Measurements from ENCODE around the gene FILIP1L. TPM values are rescaled to one million over a fixed set of nuclear protein-coding genes. Genes with fewer than 3 reads are reported as not detected.

Gene FILIP1L
- total RNA-seq, 1 experiment from 2014 or later: 0.07 TPM

- Histone ChIP-seq H2AK5ac (ENCODE audit: insufficient read length, low read length) (no peak overlapping the region), H3K79me1 (ENCODE audit: insufficient read depth, low read depth, low read length, poor library complexity, severe bottlenecking) (no peaks in the 10 kb centered on the region), H2BK15ac (ENCODE audit: low read depth, low read length) (no peak overlapping the region), H3K4me2 (ENCODE audit: insufficient read depth, insufficient read length, low read length) (no peak overlapping the region), H2AFZ (ENCODE audit: low read length) (no peak overlapping the region), H3K27ac (ENCODE audit: insufficient read length, low read depth, low read length) (no peak overlapping the region), H2BK20ac (ENCODE audit: low read depth, low read length, poor library complexity, severe bottlenecking) (no peak overlapping the region), H3K4ac (ENCODE audit: low read depth, low read length) (no peak overlapping the region), H3K23ac (ENCODE audit: insufficient read length, low read depth, low read length) (no peak overlapping the region), H2BK5ac (ENCODE audit: insufficient read length, low read length) (no peak overlapping the region), H4K5ac (ENCODE audit: insufficient read length, low read depth, low read length) (no peak overlapping the region), H3K79me2 (ENCODE audit: insufficient read depth, low read length) (0 out of 2 replicates have a peak, but pooled peaks cover 2% of the 10 kb centered on the region), H3K9ac (ENCODE audit: extremely low read depth, insufficient read length, low read length) (no peak overlapping the region), H3K4me1 (ENCODE audit: insufficient read depth, low read length) (no peaks in the 10 kb centered on the region), H3K14ac (ENCODE audit: insufficient read depth, low read length) (no peak overlapping the region), H4K20me1 (ENCODE audit: control insufficient read depth, insufficient read depth, insufficient read length) (no peaks in the 10 kb centered on the region), H3T11ph (ENCODE audit: low read length) (no peak overlapping the region), H3K18ac (ENCODE audit: insufficient read length, low read depth, low read length) (no peak overlapping the region), H3K23me2 (ENCODE audit: insufficient read length, low read depth, low read length, poor library complexity, severe bottlenecking) (no peaks in the 10 kb centered on the region), H2BK12ac (ENCODE audit: insufficient read length, low read depth, low read length) (no peak overlapping the region), H4K8ac (replicated peaks; ENCODE audit: insufficient read length, low read depth, low read length) (no peak overlapping the region), H4K91ac (ENCODE audit: insufficient read length, low read depth, low read length) (no peak overlapping the region), H2BK120ac (ENCODE audit: low read depth, low read length, poor library complexity, severe bottlenecking) (no peak overlapping the region), H3K9me3 (ENCODE audit: control insufficient read depth, low read depth, low read length) (no peaks in the 10 kb centered on the region), H3K27me3 (ENCODE audit: insufficient read depth, low read length) (no peaks in the 10 kb centered on the region), H3K56ac (ENCODE audit: insufficient read length, low read depth, low read length) (no peak overlapping the region)
- TF ChIP-seq CTCF (conservative IDR thresholded peaks at IDR 0.05): no peak
- Mint-ChIP-seq H3K4me3 (no peak overlapping the region), H3K9me3 (no peaks in the 10 kb centered on the region; a peak in 1 of 5 replicates), H3K36me3 (ENCODE audit: insufficient read depth in 1 of 3, low read depth in 3 of 3) (peaks cover 0 to 3% (median 0%) of the 10 kb centered on the region in 3 experiments; a peak in 2 of 7 replicates), H3K27me3 (ENCODE audit: low read depth) (no peaks in the 10 kb centered on the region), H3K4me1 (0 out of 4 replicates have a peak, but pooled peaks cover 0 to 2% of the 10 kb centered on the region in 2 experiments), H3K27ac (no peak overlapping the region; a peak in 1 of 7 replicates)
- DNase-seq: no peak
- no CpG with 5 or more reads among the region's 6 CpGs for WGBS (ENCODE audit: extremely low coverage, insufficient read length, low lambda C conversion rate)
These were observed 16.1 kb downstream of the FILIP1L start for GRCh38 chr3:100097919-100098783.
